Activated gamma-delta T cell treated with Interleukin-2 at 50 U/mL for 16 hours (primary cell): ENCODE data around the gene C14orf119.

Source experiments
- DNase-seq: peaks from one replicate; pipeline ENCODE4 v3.0.0-alpha.2; 2020

Gene C14orf119

GRCh38 chr14:23112359-23113178 lies 17.3 kb downstream of the C14orf119 start:
- no peak for DNase-seq

DNA sequence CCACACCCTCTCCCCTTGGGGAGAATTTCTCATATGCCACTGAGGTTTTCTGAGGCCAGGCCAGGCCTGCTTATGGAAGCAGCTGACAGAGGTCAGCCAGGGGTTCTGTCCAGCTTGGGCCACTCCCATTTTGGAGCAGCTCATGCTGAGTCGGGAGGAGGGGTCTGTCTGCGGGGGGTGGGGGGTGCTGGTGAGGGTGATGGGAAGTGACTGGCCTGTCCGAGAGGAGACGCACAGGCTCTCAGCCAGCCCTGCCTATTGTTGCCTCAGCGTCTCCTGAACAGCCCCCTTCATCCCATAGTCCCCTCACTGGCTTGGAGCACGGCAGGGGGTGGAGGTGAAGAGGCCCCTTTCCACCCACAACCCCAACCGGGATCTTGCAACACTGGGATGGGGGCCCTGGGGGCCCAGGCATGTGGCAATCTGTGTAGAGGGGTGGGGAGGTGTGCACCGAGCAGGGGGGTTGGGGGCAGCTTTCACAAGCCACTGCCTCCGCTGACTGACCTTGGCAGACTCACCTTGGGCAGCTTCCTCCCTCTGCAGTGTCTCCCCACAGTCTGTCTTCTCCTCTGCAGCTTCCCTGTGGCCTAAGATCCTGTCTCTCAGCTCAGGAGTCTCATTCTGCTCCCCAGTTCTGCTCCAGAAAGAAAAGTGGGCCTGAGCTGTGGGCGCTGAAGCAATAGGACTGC lies 18.3 kb downstream of the C14orf119 start:
- no peak for DNase-seq

DNA sequence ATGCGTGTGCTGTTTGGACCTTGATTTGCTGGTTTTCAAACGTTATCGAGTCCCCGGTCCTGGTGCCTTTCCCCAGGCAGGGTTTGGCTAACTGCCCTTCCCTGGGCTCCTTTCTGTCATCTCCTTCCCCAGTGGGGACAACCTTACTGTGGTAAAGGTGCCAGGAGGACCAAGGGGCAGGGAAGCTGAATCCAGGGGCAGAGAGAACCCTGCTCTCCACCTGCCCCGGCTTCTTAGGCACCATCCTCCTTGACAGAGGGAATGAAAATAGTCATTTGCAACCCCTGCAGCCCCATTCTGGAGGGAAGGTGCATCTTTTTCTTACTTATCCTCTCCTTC lies 18.8 kb downstream of the C14orf119 start:
- DNase-seq: no peak

GRCh38 chr14:23114669-23115038 lies 19.3 kb downstream of the C14orf119 start:
- no peak for DNase-seq

DNA sequence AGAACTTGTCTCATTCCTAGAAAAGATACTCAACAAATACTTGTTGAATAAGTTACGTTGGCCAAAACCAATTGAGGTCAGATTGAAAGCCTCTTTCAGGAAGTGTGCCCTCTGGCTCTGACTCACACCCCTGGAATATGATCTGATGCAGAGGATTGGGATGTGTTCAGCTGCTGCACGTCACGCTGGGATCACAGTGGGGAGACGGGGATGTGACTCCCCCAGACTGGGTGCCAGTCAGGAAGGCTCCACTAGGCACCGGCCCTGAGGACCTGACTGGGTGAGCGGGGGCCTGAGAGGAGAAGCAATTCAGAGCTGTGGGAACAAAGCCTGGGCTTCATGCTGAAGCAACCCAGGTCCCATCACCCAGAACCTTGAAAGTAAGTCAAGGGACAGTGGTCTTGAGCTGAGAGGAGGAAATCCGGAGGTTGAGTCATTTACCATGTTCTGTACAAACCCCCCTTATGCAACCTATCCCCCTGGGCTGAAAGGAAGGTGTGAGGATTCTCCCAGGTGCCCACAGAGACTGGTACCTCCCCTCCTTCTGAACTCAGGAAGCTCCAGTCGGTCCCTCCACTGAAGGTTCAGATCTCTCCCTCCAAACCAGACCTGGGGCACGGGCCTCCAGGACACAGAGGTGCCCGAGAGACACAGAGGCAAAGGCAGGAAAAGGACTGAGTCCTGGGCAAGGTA lies 19.9 kb downstream of the C14orf119 start:
- DNase-seq: no peak

GRCh38 chr14:23115918-23116317 lies 20.6 kb downstream of the C14orf119 start:
- no peak for DNase-seq

DNA sequence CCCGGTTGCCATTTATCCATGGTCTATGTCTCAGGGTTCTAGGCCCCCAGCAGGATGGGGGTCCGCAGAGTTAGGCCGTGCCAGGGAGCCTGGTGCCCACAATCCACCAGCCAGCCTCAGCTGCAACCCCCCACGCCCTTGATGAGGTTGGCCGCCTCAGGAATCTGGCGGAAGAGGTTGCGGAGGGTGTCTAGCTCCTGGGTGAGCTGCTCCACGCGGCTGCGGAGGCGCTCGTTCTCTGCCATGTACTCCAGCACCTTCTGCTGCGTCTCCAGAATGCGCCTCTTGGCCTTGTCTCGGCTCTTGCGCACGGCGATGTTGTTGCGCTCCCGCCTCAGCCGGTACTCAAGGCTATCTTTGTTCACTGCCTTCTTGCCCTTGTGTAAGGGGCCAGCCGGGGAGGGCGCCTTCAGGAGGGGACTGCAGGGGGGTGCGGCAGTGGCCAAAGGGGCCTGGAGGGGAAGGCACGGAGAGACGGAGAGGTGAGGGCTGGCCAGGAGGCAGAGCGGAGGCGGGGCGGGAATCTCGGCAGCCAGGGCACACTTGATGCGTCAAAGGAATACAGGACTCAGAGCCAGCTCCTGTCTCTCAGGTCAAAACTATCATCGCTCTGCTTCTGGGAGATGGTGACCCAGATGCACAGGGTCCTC lies 22.2 kb downstream of the C14orf119 start:
- no peak for DNase-seq

DNA sequence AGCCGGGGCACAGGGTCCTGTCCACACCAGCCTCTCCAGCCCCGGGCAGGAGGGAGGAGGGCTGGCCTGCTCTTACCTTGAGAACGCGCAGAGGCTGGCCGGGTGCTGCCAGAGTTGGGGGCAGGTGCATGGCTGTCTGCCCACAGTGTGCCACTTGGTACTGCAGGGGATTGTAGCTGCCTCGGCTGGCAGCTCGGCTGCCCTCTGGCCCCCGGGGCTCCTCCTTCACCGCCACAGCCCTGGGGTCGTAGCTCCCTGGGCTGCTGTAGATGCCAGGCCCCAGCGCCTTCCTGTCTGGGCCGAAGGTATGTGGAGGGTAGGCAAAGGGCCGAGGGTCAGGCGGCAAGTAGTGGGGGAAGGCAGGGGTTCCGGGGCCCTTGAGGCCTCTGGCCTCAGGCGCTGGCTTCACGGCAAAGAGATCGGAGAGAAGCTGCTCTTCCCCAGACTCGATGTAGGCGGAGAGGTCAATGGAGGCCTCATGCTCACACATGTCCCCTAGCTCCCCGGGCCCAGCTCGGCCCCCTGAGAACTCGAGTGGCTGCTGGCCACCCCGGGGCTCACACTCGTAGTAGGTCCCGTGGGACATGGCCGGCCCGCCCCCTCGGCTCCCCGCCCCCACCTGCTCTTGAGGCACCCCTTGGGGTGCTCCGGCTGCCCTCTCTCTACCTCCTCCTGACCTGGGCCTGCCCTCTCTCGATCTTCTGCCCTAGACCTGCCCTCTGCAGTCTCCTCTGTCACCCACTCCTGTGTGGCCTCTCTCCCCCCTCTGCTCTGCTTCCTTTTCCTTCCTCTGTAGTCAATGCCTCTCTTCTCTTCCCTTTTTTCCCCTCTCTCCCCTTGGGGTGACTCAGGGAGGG lies 23.4 kb downstream of the C14orf119 start, which contains the start of gene CEBPE:
Gene CEBPE (minus strand): TSS at position 750 of the 857 bp plus-strand sequence. CDS start 164 bp downstream, at position 586.
- DNase-seq: no peak

- peak; percentile 48 for DNase-seq
Measured at GRCh38 chr14:23119363-23120327, 24.3 kb downstream of the C14orf119 start.

DNA sequence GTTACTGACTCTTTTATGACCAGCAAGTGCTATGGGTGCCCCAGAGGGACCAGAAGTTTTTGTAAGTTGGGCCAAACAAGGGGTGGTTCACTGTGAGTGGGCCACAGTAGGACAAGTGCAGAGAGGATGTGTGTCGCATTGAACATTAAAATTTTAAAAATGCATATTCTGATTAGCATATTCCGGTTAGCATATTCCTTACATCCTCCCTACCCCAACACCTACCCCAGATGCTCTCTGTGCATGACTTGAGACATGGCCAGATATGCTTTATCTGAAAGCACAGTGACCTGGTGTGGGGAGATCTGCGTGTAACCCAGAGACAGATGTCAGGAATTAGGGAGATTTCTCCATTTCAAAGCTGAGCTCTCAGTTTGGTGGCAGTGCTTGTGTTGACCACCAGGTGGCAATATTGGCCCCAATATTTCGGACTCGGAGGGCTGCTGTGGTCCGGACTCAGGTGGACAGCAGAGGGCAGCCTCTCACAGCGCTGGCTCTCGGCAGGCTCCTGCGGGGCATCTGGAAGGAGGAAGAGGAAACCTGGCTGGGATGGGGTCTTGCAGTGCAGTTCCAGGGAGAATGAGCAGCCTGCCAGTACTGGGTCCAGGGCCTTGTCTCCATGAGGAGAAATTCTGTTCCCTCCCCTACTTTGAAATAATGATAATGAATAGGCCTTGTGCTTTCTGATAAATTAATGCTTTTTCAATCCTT lies 25.4 kb downstream of the C14orf119 start:
- peak; percentile 73 for DNase-seq

GRCh38 chr14:23121361-23121771 lies 26.1 kb downstream of the C14orf119 start:
- DNase-seq: no peak

GRCh38 chr14:23122086-23122485 lies 26.8 kb downstream of the C14orf119 start:
- DNase-seq: no peak

DNA sequence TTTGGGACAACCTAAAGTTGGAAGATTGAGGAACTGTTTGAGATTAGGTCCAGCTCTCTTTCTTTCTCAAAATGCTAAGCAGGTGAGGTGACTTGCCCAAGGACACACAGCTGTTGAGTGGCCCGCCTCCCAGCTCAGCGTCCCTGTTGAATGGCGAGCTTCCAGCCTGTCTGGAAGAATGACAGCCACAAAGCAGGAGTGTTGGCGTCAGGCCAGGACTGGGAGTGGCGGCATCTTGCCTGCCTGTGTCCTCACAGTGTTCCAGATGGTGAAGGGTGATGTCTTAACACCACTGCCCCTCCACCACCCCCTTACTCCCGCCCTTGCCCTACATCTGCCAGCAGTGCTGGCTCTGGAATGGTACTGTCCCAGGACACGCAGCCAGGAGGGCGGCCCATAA lies 28.1 kb downstream of the C14orf119 start:
- no peak for DNase-seq

- DNase-seq: no peak
Measured at GRCh38 chr14:23124337-23124954, 29.1 kb downstream of the C14orf119 start.

- no peak for DNase-seq
Measured at GRCh38 chr14:23125011-23125410, 29.7 kb downstream of the C14orf119 start.

- no peak for DNase-seq
Measured at GRCh38 chr14:23125933-23126524, 30.7 kb downstream of the C14orf119 start.

GRCh38 chr14:23126548-23127278 lies 31.4 kb downstream of the C14orf119 start:
- DNase-seq: no peak

- DNase-seq: no peak
Measured at GRCh38 chr14:23127861-23128260, 32.6 kb downstream of the C14orf119 start.
